ENCODE measurements around the gene KIRREL2. TPM values are rescaled to one million over a fixed set of nuclear protein-coding genes. Genes with fewer than 3 reads are reported as not detected.

Gene KIRREL2
- total and polyA plus RNA-seq, 9 of the 15 experiments (the other 6 are each of a cell fraction or from before 2014, with no cell fraction given): 0.01 to 0.12 (median 0.09) TPM; not detected in 4

- TF ChIP-seq RREB1 (CRISPR knock-in tag; IDR thresholded peaks at IDR 0.05) (0 out of 2 replicates have a peak, but pooled peaks have one; percentile 53), BRD9 (IDR thresholded peaks at IDR 0.05; ENCODE audit: low read depth, partially characterized antibody) (no peak), CC2D1A (IDR thresholded peaks at IDR 0.05) (no peak), HDAC8 (tag; IDR thresholded peaks at IDR 0.05) (0 out of 2 replicates have a peak, but pooled peaks have one; percentile 70), TEAD4 (IDR thresholded peaks at IDR 0.05; ENCODE audit: low read length) (no peak), TEAD4 (CRISPR knock-in tag; IDR thresholded peaks at IDR 0.05; ENCODE audit: borderline replicate concordance) (0 out of 2 replicates have a peak, but pooled peaks have one; percentile 19), MEF2A (IDR thresholded peaks at IDR 0.05; ENCODE audit: control insufficient read depth, low read depth, low read length) (no peak), NR3C1 (CRISPR knock-in tag; IDR thresholded peaks at IDR 0.05) (peak; percentile 81), ARID3A (IDR thresholded peaks at IDR 0.05; ENCODE audit: borderline replicate concordance, low read depth, low read length) (no peak), CREM (IDR thresholded peaks at IDR 0.05; ENCODE audit: low read depth) (peak; percentile 76), E2F1 (CRISPR knock-in tag; IDR thresholded peaks at IDR 0.05) (peak; percentile 94), ZNF644 (tag; IDR thresholded peaks at IDR 0.05; ENCODE audit: low read depth) (peak; percentile 76; the same call in 1 of the 2 replicates), HCFC1 (IDR thresholded peaks at IDR 0.05; ENCODE audit: low read depth, low read length) (peak; percentile 50; the same call in 1 of the 2 replicates), NCOA1 (IDR thresholded peaks at IDR 0.05; ENCODE audit: low read depth) (peak; percentile 69), MIER1 (IDR thresholded peaks at IDR 0.05; ENCODE audit: low read depth) (peak; percentile 99), RAD21 (CRISPR knock-in tag; conservative IDR thresholded peaks at IDR 0.05 in 1 of 2, IDR thresholded peaks at IDR 0.05 in 1 of 2) (no peak), ZNF354B (CRISPR knock-in tag; IDR thresholded peaks at IDR 0.05) (no peak; the same call in 1 of the 2 replicates), MYC (IDR thresholded peaks at IDR 0.05; ENCODE audit: low read depth, low read length) (peak; percentile 54; the same call in 1 of the 2 replicates), MYC (CRISPR knock-in tag; IDR thresholded peaks at IDR 0.05; ENCODE audit: borderline replicate concordance, low read depth) (no peak)
These were observed 23.1 kb downstream of the KIRREL2 start (continued) for GRCh38 chr19:35879770-35880317.
